ENCODE results near the gene SLC22A2.

GRCh38 chr6:160178271-160178670, 80.3 kb downstream of the SLC22A2 start:
- TF ChIP-seq CTCF (IDR thresholded peaks at IDR 0.05) (no peak), POLR2A (IDR thresholded peaks at IDR 0.05) (no peak)
